PC-3 (cell line): Measurements from ENCODE around the gene ZBTB16. TPM values are rescaled to one million over a fixed set of nuclear protein-coding genes. Genes with fewer than 3 reads are reported as not detected.

ENCODE experiments used
- ATAC-seq: fragments of 200-7000 bp; cut with Tn5 transposase; 2 replicates; pipeline ENCODE4 v1.9.1; 2020; ENCODE audit warnings: mild to moderate bottlenecking, moderate library complexity
- BruUV-seq: library from RNA; stranded (reverse); fragments of 400-500 nt; replicated peaks from 2 replicates; lab custom pipeline; 2021; lab: Mats Ljungman, UMichigan
- CTCF ChIA-PET: fragments of 300-600 bp; sonication (Branson Sonifier 250); formaldehyde crosslinking; loops from one replicate; lab custom pipeline; 2022; ENCODE audit warnings: antibody characterized with exemption; lab: Charles Lee
- POLR2A ChIA-PET: fragments of 300-600 bp; sonication (Branson Sonifier 250); formaldehyde crosslinking; loops from one replicate; lab custom pipeline; 2022; ENCODE audit warnings: antibody characterized with exemption; ENCODE audit not compliant: unreplicated experiment; lab: Charles Lee
- DNase-seq: peaks from one replicate; pipeline ENCODE4 v3.0.0-alpha.2; 2015
- H2AFZ ChIP-seq: fragments of 300-600 bp; sonication (generic); 2 replicates; pipeline ENCODE4 v1.6.0; 2016; ENCODE audit warnings: antibody characterized with exemption, low read length
- H3F3A ChIP-seq: fragments of 300-600 bp; sonication (generic); one replicate; pipeline ENCODE4 v1.6.0; 2017; ENCODE audit warnings: antibody characterized with exemption, low read length, control low read depth, mild to moderate bottlenecking; ENCODE audit not compliant: unreplicated experiment
- H3K27ac ChIP-seq: fragments of 300-600 bp; sonication (generic); 2 replicates; pipeline ENCODE4 v1.5.1; 2016; ENCODE audit warnings: mild to moderate bottlenecking, low read length
- H3K27me3 ChIP-seq: fragments of 300-600 bp; sonication (generic); 2 replicates; pipeline ENCODE4 v1.6.1; 2016; ENCODE audit warnings: low read length, mixed read lengths
- H3K36me3 ChIP-seq: fragments of 300-600 bp; sonication (generic); 2 replicates; pipeline ENCODE4 v1.6.1; 2016; ENCODE audit warnings: low read depth, mixed run types, low read length, mixed read lengths
- H3K4me1 ChIP-seq: fragments of 300-600 bp; sonication (generic); 2 replicates; pipeline ENCODE4 v1.5.1; 2016; ENCODE audit warnings: low read length; ENCODE audit not compliant: insufficient read depth
- H3K4me2 ChIP-seq: fragments of 300-600 bp; sonication (generic); 2 replicates; pipeline ENCODE4 v1.6.0; 2016; ENCODE audit warnings: low read length
- H3K4me3 ChIP-seq: fragments of 300-600 bp; sonication (generic); 2 replicates; pipeline ENCODE4 v1.5.1; 2016; ENCODE audit warnings: mild to moderate bottlenecking, low read length, mixed read lengths
- H3K79me2 ChIP-seq: fragments of 300-600 bp; sonication (generic); 2 replicates; pipeline ENCODE4 v1.6.1; 2017; ENCODE audit warnings: low read length, mixed read lengths
- H3K9ac ChIP-seq: fragments of 300-600 bp; sonication (generic); 2 replicates; pipeline ENCODE4 v1.6.0; 2016; ENCODE audit warnings: mild to moderate bottlenecking, low read length
- H3K9me2 ChIP-seq: fragments of 300-600 bp; sonication (generic); replicated peaks from 2 replicates; pipeline ENCODE4 v1.6.1; 2016; ENCODE audit warnings: mixed run types, low read length, mixed read lengths
- H3K9me3 ChIP-seq: fragments of 300-600 bp; sonication (generic); 2 replicates; pipeline ENCODE4 v1.6.1; 2016; ENCODE audit warnings: low read length, mixed read lengths
- H4K20me1 ChIP-seq: fragments of 300-600 bp; sonication (generic); 2 replicates; pipeline ENCODE4 v1.6.1; 2016; ENCODE audit warnings: low read length, mixed read lengths
- EZH2 ChIP-seq: fragments of 300-600 bp; sonication (generic); IDR thresholded peaks from one replicate; pipeline ENCODE4 v1.6.1; 2017; ENCODE audit warnings: antibody characterized with exemption, mild to moderate bottlenecking, low read length; ENCODE audit not compliant: unreplicated experiment
- EZH2phosphoT487 ChIP-seq: fragments of 300-600 bp; sonication (generic); IDR thresholded peaks from 2 replicates; pipeline ENCODE4 v1.6.1; 2018; ENCODE audit warnings: mild to moderate bottlenecking, antibody characterized with exemption, low read length, borderline replicate concordance
- intact Hi-C: fragments of 100-400 bp; cut with micrococcal nuclease; formaldehyde crosslinking; loops from 2 replicates; pipeline ENCODE4 v1.9.0; 2023
- total RNA-seq: library from RNA; depleted of rRNA; stranded (reverse); fragments of >200 nt; gene quantifications from 2 replicates; pipeline ENCODE4 v1.2.3, GENCODE V29; 2014
- TF ChIP-seq, protein P1 (sequence below): fragments of 300-600 bp; sonication (generic); conservative IDR thresholded peaks from 2 replicates; pipeline ENCODE4 v1.5.1; 2017; ENCODE audit warnings: antibody characterized with exemption, low read depth, mild to moderate bottlenecking, low read length

The ZBTB16 gene
- total RNA-seq, 1 experiment from 2014 or later = not detected

DNA sequence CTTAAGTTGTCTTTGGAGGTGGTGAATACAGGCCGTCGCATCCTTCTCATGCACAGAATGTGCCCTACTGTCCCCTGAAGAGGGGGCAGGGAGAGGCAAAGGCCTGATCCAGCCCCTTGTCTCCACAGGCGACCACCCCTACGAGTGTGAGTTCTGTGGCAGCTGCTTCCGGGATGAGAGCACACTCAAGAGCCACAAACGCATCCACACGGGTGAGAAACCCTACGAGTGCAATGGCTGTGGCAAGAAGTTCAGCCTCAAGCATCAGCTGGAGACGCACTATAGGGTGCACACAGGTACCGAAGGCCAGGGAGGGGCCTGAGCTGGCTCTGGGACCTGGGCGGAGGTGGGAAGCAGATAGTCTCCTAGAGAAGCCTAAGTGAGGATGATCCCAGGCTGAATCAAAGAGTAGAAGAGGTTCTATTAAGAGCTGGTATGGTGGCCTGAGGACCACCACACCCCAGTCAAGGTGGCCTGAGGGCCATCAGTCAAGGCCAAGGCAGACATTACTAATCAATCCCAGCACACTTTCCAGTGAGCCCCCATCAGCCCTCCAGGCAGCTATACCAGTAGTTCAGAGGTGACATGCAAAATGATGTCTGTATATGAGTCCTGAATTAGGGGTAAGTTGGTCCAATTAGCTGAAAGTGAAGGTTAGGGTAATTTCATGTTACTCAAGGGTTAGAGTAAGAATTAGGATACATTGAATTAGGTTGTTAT is 187.7 kb downstream of the ZBTB16 start:
- H2AFZ ChIP-seq = no peak overlapping the region
- no peaks in the 10 kb centered on the region for H3K36me3 ChIP-seq
- H3K4me1 ChIP-seq = no peaks in the 10 kb centered on the region
- no peak overlapping the region for H3K27ac ChIP-seq
- no TSS peak for BruUV-seq
- no peaks in the 10 kb centered on the region for H3K79me2 ChIP-seq
- H3K9ac ChIP-seq = no peak overlapping the region
- H3F3A ChIP-seq = no peaks in the 10 kb centered on the region
- H3K4me3 ChIP-seq = no peak overlapping the region
- no peaks in the 10 kb centered on the region for H4K20me1 ChIP-seq
- no peak overlapping the region for H3K4me2 ChIP-seq
- ATAC-seq (no peak), DNase-seq (no peak)
- no peaks in the 10 kb centered on the region for H3K9me2 ChIP-seq
- no peaks in the 10 kb centered on the region for H3K9me3 ChIP-seq
- intact Hi-C loops = no loop called here
- TF ChIP-seq, protein P1, sequence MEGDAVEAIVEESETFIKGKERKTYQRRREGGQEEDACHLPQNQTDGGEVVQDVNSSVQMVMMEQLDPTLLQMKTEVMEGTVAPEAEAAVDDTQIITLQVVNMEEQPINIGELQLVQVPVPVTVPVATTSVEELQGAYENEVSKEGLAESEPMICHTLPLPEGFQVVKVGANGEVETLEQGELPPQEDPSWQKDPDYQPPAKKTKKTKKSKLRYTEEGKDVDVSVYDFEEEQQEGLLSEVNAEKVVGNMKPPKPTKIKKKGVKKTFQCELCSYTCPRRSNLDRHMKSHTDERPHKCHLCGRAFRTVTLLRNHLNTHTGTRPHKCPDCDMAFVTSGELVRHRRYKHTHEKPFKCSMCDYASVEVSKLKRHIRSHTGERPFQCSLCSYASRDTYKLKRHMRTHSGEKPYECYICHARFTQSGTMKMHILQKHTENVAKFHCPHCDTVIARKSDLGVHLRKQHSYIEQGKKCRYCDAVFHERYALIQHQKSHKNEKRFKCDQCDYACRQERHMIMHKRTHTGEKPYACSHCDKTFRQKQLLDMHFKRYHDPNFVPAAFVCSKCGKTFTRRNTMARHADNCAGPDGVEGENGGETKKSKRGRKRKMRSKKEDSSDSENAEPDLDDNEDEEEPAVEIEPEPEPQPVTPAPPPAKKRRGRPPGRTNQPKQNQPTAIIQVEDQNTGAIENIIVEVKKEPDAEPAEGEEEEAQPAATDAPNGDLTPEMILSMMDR = no peak
- TF ChIP-seq EZH2phosphoT487 (no peak), EZH2 (no peak)
- H3K27me3 ChIP-seq = peaks cover 84% of the 10 kb centered on the region
- ChIA-PET CTCF (no interaction called here), POLR2A (no interaction called here)

DNA sequence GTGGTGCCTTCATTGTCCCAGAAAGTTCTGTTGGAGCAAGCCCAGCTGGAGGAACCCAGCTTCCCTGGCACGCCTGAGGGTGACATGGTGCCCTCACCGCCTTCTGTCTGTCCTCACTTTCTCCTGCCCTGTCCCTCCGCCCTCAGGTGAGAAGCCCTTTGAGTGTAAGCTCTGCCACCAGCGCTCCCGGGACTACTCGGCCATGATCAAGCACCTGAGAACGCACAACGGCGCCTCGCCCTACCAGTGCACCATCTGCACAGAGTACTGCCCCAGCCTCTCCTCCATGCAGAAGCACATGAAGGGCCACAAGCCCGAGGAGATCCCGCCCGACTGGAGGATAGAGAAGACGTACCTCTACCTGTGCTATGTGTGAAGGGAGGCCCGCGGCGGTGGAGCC is 190.7 kb downstream of the ZBTB16 start:
- TF ChIP-seq EZH2phosphoT487 = no peak
- TF ChIP-seq, protein P1 = no peak
- no peak for TF ChIP-seq EZH2
- no TSS peak for BruUV-seq
- Histone ChIP-seq H3K9ac (no peak overlapping the region), H3K79me2 (no peaks in the 10 kb centered on the region), H3K27me3 (peaks cover 73% of the 10 kb centered on the region), H3K4me1 (no peaks in the 10 kb centered on the region), H3K9me2 (no peaks in the 10 kb centered on the region), H3K36me3 (no peaks in the 10 kb centered on the region), H3K4me3 (no peak overlapping the region), H2AFZ (no peak overlapping the region), H3K9me3 (no peaks in the 10 kb centered on the region), H3F3A (no peaks in the 10 kb centered on the region), H3K4me2 (no peak overlapping the region), H4K20me1 (no peaks in the 10 kb centered on the region), H3K27ac (no peak overlapping the region)
- ChIA-PET POLR2A (interaction anchor here (0.6 kb wide), 1 partner anchor 235 kb away, joined by 5 read pairs; no protein-coding TSS in a partner anchor), CTCF (no interaction called here)
- no peak for DNase-seq
- ATAC-seq = no peak
- intact Hi-C loops = no loop called here

DNA sequence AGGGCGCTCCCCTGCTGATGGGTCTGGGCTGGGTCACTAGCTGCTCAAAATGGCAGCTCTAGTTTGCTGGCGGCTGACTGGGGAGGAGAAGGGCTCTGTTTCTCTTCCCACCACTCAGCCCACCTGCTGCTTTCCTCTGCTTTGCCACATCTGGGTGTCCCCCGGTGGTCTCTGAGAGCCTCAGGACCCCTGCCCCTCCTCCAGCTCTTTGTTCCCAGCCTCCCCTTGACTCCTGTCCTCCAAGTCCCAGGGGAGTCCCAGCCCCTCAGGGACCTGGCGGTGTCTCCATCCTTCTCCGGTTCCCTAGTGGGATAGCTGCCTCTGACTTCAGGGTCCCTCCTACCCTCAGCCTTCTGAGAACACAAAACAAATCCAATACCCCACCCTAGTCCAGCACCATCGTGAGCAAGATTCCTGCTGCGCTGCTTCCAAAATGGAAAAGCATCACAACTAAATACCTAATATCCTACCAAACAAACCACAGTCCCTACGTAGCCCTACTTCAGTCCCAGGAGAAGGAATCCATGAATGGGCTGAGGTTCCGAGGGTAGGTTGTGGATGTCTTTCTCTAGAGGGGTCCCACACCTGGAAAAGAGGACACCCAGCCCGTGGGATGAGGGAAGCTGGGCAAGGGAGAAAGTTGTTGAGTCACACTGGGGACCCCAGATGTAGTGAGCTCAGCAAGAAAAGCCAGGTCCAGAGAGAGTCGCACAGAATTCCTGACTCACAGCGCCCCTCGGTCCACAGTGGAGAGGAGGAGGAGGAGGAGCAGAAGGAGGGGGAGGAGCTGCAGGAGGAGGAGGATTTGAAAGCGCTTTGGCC is 191.7 kb downstream of the ZBTB16 start:
- no peak for TF ChIP-seq EZH2phosphoT487
- no peak for TF ChIP-seq EZH2
- TF ChIP-seq, protein P1 = no peak
- H4K20me1 ChIP-seq = no peaks in the 10 kb centered on the region
- no peak overlapping the region for H3K27ac ChIP-seq
- no peaks in the 10 kb centered on the region for H3K9me3 ChIP-seq
- peaks cover 67% of the 10 kb centered on the region for H3K27me3 ChIP-seq
- ChIA-PET CTCF (no interaction called here), POLR2A (no interaction called here)
- H3K4me3 ChIP-seq = no peak overlapping the region
- no peaks in the 10 kb centered on the region for H3K4me1 ChIP-seq
- H3K9me2 ChIP-seq = no peaks in the 10 kb centered on the region
- H3K4me2 ChIP-seq = no peak overlapping the region
- no peaks in the 10 kb centered on the region for H3F3A ChIP-seq
- intact Hi-C loops = no loop called here
- DNase-seq (no peak), ATAC-seq (no peak)
- H3K9ac ChIP-seq = no peak overlapping the region
- no peaks in the 10 kb centered on the region for H3K36me3 ChIP-seq
- H2AFZ ChIP-seq = no peak overlapping the region
- no TSS peak for BruUV-seq
- no peaks in the 10 kb centered on the region for H3K79me2 ChIP-seq
